Heart left ventricle (tissue), 16 donors: ENCODE results near the gene C4BPA. TPM values are rescaled to one million over a fixed set of nuclear protein-coding genes. Genes with fewer than 3 reads are reported as not detected.

Source experiments
- ATAC-seq, 4 donors: fragments of 200-7000 bp; cut with Tn5 transposase; one replicate each; pipeline ENCODE4 v1.9.1; 2020 to 2022; ENCODE audit warnings: moderate library complexity in 4 of 4, mild to moderate bottlenecking in 3 of 4, moderate number of reproducible peaks in 1 of 4
- DNase-seq, 5 donors: peaks; one replicate each; pipeline ENCODE4 v3.0.0-alpha.2; 2020
- H3K27ac ChIP-seq, 12 donors: fragments of 200-600 bp; sonication (generic) in 4 of 12; one replicate each; pipeline versions ENCODE4 v1.5.0 to v1.8.0; 2016 to 2022; ENCODE audit warnings: mild to moderate bottlenecking in 2 of 12
- H3K27me3 ChIP-seq, 9 donors: fragments of 200-600 bp; sonication (generic) in 2 of 9; one replicate each; pipeline versions ENCODE4 v1.5.1 to v1.8.0; 2016 to 2022; ENCODE audit warnings: mild to moderate bottlenecking in 3 of 9
- H3K36me3 ChIP-seq, 9 donors: fragments of 200-600 bp; sonication (generic) in 2 of 9; one replicate each; pipeline versions ENCODE4 v1.5.0 to v1.8.0; 2018 to 2022; ENCODE audit warnings: mild to moderate bottlenecking in 2 of 9
- H3K4me1 ChIP-seq, 12 donors: fragments of 200-600 bp; sonication (generic) in 4 of 12; one replicate each; pipeline versions ENCODE4 v1.5.0 to v1.8.0; 2016 to 2022; ENCODE audit warnings: mild to moderate bottlenecking in 3 of 12
- H3K4me3 ChIP-seq, 12 donors: fragments of 200-600 bp; sonication (generic) in 4 of 12; one replicate each; pipeline versions ENCODE4 v1.5.0 to v1.8.0; 2017 to 2022; ENCODE audit warnings: mild to moderate bottlenecking in 9 of 12, moderate library complexity in 4 of 12
- H3K9me3 ChIP-seq, 12 donors: fragments of 200-600 bp; sonication (generic) in 4 of 12; one replicate each; pipeline versions ENCODE4 v1.5.0 to v1.8.0; 2016 to 2022; ENCODE audit warnings: mild to moderate bottlenecking in 1 of 12
- POLR2A ChIP-seq, 2 donors: fragments of 450-650 bp; IDR thresholded peaks; one replicate each; pipeline ENCODE4 v1.6.1; 2017; ENCODE audit warnings: antibody characterized with exemption in 2 of 2, mild to moderate bottlenecking in 2 of 2, moderate library complexity in 2 of 2
- WGBS, 4 donors: extraction: QIAGEN DNeasy Blood & Tissue Kit in 2 of 4; methylation state at CpG; one replicate each; pipeline versions ENCODE4 v1.1.5 to v1.1.7; 2013 to 2018; 5-methylcytosine and 5-hydroxymethylcytosine counted together
- intact Hi-C, 10 donors: fragments of 100-400 bp; cut with DNase I; formaldehyde crosslinking; loops; one replicate each; pipeline versions ENCODE4 v1.11.1 to v1.14.2; 2022
- polyA plus RNA-seq, 2 donors: library from polyadenylated mRNA; stranded (reverse); fragments of 200-250 nt; gene quantifications; one replicate each; pipeline ENCODE4 v1.2.3, GENCODE V29; 2013
- total RNA-seq, 9 donors: library from RNA; depleted of rRNA in 2 of 9; stranded (reverse); fragments of >200 nt in 2 of 9; fragmentation: NEBNext Ultra II Directional in 3 of 9; extraction: Animal tissue kit (Norgen Biotek cat#: 25700) in 3 of 9; gene quantifications; one replicate each; pipeline versions ENCODE4 v1.1.0 to v1.2.4, GENCODE V29; 2016 to 2023
- TF ChIP-seq, protein P1 (sequence below), 12 donors: fragments of 200-600 bp; sonication (generic) in 4 of 12; IDR thresholded peaks; one replicate each; pipeline versions ENCODE4 v1.5.0 to v1.8.0; 2018 to 2022; ENCODE audit warnings: antibody characterized with exemption in 12 of 12, mild to moderate bottlenecking in 5 of 12
- donor health status: ischemic (EF 13 %, LVEDD 7.1; RV severe dilation, severe dysfunction).
- donor health status: healthy with polysubstance abuse.
- donor health status: DM: no; HTN: yes; CAD: no.
- donor health status: DM: no; HTN: no; CAD: no.
- donor health status: ischemic (EF 25% LVEDD 6.9; RV normal size, moderate dysfunction).
- donor health status: ischemic (EF 25% LVEDD 5.7; RV mildly dilated, moderate dysfunction).
- donor health status: healthy.
- donor health status: DM: yes; HTN: yes; CAD: no.
- donor health status: ischemic (EF 35%, LVEDD 5.7; RV mildly dilated, moderate dysfunction).
- donor health status: nonischemic (EF 11% LVEDD 7.7; RV severe dilation, severe dysfunction).
- donor health status: DM: yes; HTN: yes; CAD: no.
- donor health status: PGD.
- donor health status: ischemic (EF 29% LVEDD 5.4; RV normal size, mild dysfunction).
- donor health status: nonischemic (EF 23%, LVEDD 6.1; RV moderate dilation, normal function).

The C4BPA gene
- total and polyA plus RNA-seq, 11 donors, result 0.03 TPM; not detected in 10

DNA sequence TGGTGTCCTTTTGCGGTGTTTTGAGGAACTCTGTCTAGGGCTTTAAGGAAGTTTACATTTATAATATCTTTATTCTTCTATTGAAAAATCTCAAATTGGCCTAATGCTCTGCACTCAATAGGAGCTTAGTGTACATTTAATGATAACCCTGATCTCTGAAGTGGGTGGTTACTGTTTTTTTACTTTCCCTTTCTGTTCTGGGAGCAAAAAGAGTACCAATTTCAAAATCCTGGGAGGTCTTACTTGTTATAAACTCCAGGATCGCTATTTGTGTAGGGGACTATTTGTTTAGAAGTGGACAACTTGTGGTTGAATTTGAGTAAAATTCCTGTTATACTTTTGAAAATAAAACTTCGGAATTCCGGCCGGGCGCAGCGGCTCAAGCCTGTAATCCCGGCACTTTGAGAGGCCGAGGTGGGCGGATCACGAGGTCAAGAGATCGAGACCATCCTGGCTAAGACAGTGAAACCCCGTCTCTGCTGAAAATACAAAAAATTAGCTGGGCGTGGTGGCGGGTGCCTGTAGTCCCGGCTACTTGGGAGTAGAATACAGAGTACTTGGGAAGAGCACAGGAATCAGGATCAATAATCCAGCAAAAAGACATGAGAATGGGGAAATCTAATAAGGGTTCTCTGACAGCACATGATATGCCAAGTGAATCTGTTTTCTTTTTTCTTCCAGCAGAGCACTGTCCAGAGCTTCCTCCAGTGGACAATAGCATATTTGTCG, 14.2 kb upstream of the C4BPA start:
- H3K27me3 ChIP-seq, result no peaks in the 10 kb centered on the region
- intact Hi-C loops, result loop anchor here in 5 of 10 donors (2.0 to 10.0 kb wide), 4 partner anchors 235 to 408 kb away; partner anchors contain the start of genes CR1 (in 4 of the 5) and CD55 (in 1 of the 5)
- no peak for DNase-seq
- ATAC-seq, result no peak
- H3K4me3 ChIP-seq, result no peak overlapping the region
- TF ChIP-seq, protein P1, sequence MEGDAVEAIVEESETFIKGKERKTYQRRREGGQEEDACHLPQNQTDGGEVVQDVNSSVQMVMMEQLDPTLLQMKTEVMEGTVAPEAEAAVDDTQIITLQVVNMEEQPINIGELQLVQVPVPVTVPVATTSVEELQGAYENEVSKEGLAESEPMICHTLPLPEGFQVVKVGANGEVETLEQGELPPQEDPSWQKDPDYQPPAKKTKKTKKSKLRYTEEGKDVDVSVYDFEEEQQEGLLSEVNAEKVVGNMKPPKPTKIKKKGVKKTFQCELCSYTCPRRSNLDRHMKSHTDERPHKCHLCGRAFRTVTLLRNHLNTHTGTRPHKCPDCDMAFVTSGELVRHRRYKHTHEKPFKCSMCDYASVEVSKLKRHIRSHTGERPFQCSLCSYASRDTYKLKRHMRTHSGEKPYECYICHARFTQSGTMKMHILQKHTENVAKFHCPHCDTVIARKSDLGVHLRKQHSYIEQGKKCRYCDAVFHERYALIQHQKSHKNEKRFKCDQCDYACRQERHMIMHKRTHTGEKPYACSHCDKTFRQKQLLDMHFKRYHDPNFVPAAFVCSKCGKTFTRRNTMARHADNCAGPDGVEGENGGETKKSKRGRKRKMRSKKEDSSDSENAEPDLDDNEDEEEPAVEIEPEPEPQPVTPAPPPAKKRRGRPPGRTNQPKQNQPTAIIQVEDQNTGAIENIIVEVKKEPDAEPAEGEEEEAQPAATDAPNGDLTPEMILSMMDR (IDR thresholded peaks at IDR 0.05), result no peak
- no peak for TF ChIP-seq POLR2A (IDR thresholded peaks at IDR 0.05)
- H3K27ac ChIP-seq, result no peak overlapping the region
- WGBS, 4 donors, result 94 to 96% (median 95%) methylated on average over 17 of the region's 17 CpGs
- peaks cover 0 to 9% (median 0%) of the 10 kb centered on the region in 12 donors for H3K4me1 ChIP-seq
- H3K36me3 ChIP-seq, result no peaks in the 10 kb centered on the region
- H3K9me3 ChIP-seq, result no peaks in the 10 kb centered on the region

DNA sequence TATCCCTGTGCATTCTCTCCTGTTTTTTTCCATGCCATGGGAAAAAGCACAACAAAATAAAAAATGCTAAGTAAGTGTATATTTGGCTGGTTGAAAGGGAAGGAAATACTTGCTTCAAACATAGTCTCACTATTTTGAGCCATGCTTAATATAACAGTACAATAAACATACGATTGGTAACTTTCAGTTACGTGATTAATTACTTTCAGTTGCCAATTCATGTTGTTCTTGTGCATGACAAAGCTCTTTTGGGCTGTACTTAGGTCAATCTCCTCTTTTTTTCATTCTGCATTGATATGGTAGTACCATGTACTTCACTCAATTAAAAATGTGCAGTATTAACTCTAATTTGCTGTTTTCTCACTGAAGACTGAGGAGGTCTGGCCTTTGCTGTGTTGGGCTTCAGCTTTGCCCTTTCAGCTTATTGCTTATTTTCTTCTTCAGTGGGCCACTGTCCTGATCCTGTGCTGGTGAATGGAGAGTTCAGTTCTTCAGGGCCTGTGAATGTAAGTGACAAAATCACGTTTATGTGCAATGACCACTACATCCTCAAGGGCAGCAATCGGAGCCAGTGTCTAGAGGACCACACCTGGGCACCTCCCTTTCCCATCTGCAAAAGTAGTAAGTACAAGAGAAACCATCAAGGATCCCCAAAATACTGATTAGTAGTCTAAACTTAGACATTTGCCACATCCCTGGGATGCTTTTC, 12.7 kb upstream of the C4BPA start:
- Histone ChIP-seq H3K27me3 (no peaks in the 10 kb centered on the region), H3K4me1 (peaks cover 0 to 6% (median 0%) of the 10 kb centered on the region in 12 donors), H3K9me3 (no peaks in the 10 kb centered on the region), H3K27ac (no peak overlapping the region), H3K36me3 (no peaks in the 10 kb centered on the region), H3K4me3 (no peak overlapping the region)
- intact Hi-C loops, result loop anchor here in 1 of 10 donors (5.0 kb wide), 1 partner anchor 406 kb away; the partner anchor contains the start of gene CR1
- WGBS, 4 donors, result 71 to 80% (median 74%) methylated on average over 4 of the region's 4 CpGs
- ATAC-seq (no peak), DNase-seq (no peak)
- TF ChIP-seq POLR2A (IDR thresholded peaks at IDR 0.05), result no peak
- TF ChIP-seq, protein P1 (IDR thresholded peaks at IDR 0.05), result no peak

DNA sequence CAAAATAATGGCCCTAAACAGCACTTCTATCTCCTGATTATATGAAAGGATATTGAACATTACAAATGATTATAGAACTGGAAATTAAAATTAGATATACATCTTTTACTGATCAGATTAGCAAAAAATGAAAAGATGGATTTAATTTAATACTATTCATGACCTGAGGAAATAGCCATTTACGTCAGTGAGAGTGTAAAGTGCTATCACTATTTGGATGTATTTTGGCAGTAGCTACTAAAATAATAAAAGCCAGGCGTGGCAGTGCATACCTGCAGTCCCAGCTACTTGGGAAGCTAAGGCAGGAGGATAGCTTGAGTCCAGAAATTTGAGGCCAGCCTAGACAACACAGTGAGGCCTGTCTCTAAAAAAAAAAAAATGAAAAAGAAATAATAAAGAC, 10.1 kb upstream of the C4BPA start:
- DNase-seq (no peak), ATAC-seq (no peak)

More for the DNA sequence above, 10.1 kb upstream of the C4BPA start:
- Histone ChIP-seq H3K4me3 (no peak overlapping the region), H3K9me3 (no peaks in the 10 kb centered on the region), H3K4me1 (peaks cover 0 to 5% (median 0%) of the 10 kb centered on the region in 12 donors), H3K36me3 (no peaks in the 10 kb centered on the region), H3K27ac (no peak overlapping the region), H3K27me3 (no peaks in the 10 kb centered on the region)
- TF ChIP-seq POLR2A (IDR thresholded peaks at IDR 0.05), result no peak
- TF ChIP-seq, protein P1 (IDR thresholded peaks at IDR 0.05), result no peak
- intact Hi-C loops, result loop anchor here in 1 of 10 donors (5.0 kb wide), 1 partner anchor 403 kb away; the partner anchor contains the start of gene CR1
- 58 to 72% (median 62%) methylated on average over 2 of the region's 2 CpGs for WGBS, 4 donors
